ENCODE data around the gene RNPS1. TPM values are rescaled to one million over a fixed set of nuclear protein-coding genes. Genes with fewer than 3 reads are reported as not detected.

Gene RNPS1
- total and polyA plus RNA-seq, 2 donors (not counting 1 experiment from before 2014, with no cell fraction given): 209 to 265 TPM

DNA sequence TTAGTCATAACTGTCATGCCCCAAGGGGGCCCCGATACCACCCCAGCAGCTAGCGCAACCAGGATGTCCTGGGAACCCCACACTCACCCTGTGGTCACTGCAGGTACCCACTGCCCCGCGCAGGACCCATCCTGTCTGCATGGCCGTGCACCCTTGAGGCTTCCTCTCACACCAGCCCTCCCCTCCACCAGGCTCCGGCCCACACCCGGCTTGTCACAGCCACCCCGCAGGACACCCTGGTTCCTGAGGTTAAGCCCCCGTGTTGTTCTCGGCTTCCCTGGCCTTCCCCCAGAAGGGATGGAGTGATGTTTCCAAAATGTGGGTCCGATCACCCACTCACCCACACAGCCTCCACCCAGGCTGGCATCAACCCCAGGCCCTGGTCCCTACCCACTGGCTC is 24.1 kb downstream of the RNPS1 start:
- WGBS (ENCODE audit: insufficient coverage): 93% methylated on average over 7 of the region's 11 CpGs
- TF ChIP-seq CTCF (IDR thresholded peaks at IDR 0.05) (no peak), EZH2 (IDR thresholded peaks at IDR 0.05; ENCODE audit: borderline replicate concordance, insufficient read depth, low read depth, low read length, poor library complexity, severe bottlenecking) (no peak)
- H3K27ac Mint-ChIP-seq: no peak overlapping the region
- DNase-seq (no peak), ATAC-seq (ENCODE audit: low read depth) (no peak)
- H3K9me3 Mint-ChIP-seq (ENCODE audit: insufficient read depth): no peaks in the 10 kb centered on the region
- Histone ChIP-seq H2AFZ (ENCODE audit: insufficient read depth, low read depth, low read length, poor library complexity, severe bottlenecking) (no peak overlapping the region), H4K20me1 (ENCODE audit: control insufficient read depth, insufficient read depth, low read length, poor library complexity, severe bottlenecking) (peaks cover 14% of the 10 kb centered on the region), H3K79me2 (ENCODE audit: control insufficient read depth, insufficient read depth, low read length) (peaks cover 12% of the 10 kb centered on the region), H3K27me3 (replicated peaks in 1 of 4; ENCODE audit: control extremely low read depth in 1 of 4, control insufficient read depth in 3 of 4, insufficient read depth in 4 of 4, low read length in 3 of 4) (no peaks in the 10 kb centered on the region), H3K27ac (ENCODE audit: low read length in 2 of 2) (no peak overlapping the region), H3K9me3 (ENCODE audit: control extremely low read depth in 1 of 3, control insufficient read depth in 2 of 3, insufficient read depth in 1 of 3, low read length in 2 of 3) (no peaks in the 10 kb centered on the region), H3K36me3 (replicated peaks in 1 of 2; ENCODE audit: control extremely low read depth in 1 of 2, control insufficient read depth in 1 of 2, extremely low read depth in 1 of 2, insufficient read depth in 2 of 2, low read length in 1 of 2) (peaks cover 0 to 46% of the 10 kb centered on the region in 2 experiments), H3K4me2 (replicated peaks; ENCODE audit: low read depth, low read length, poor library complexity, severe bottlenecking) (no peak overlapping the region), H3K4me1 (ENCODE audit: control insufficient read depth in 2 of 2, insufficient read depth in 2 of 2, low read length in 2 of 2) (no peaks in the 10 kb centered on the region), H3K9ac (ENCODE audit: low read length) (no peak overlapping the region), H3K4me3 (ENCODE audit: control extremely low read depth in 1 of 5, extremely low read depth in 1 of 5, insufficient read depth in 1 of 5, low read depth in 2 of 5, low read length in 4 of 5) (no peak overlapping the region)
- intact Hi-C loops (cut with micrococcal nuclease): no loop called here
- H3K4me1 Mint-ChIP-seq: peaks cover 1% of the 10 kb centered on the region
- no peak overlapping the region for H3K4me3 Mint-ChIP-seq
- no peaks in the 10 kb centered on the region for H3K27me3 Mint-ChIP-seq
- CTCF ChIA-PET: no interaction called here
- POLR2A ChIA-PET: no interaction called here

DNA sequence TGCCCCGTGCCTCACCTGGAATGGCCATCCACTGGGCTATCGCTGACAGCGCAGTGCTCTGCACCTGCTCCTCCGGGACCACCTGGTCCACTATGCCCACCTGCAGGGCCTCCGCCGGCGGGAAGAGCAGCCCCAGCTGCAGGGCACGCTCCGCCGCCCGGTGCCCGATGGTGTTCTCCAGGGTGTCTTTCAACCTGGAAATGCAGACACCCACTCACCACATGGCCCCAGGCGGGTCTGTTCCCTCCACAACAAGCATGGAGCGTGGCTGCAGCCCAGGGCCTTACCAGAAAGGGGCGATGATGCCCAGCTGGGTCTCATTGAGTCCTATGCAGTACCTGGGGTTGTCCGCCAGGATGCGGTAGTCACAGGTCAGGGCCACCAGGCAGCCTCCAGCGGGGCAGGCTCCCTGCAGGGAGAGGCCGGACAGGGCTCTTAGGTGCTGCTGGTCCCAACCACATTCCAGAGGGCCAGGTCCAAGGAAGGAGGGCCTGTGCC is 24.8 kb downstream of the RNPS1 start:
- ATAC-seq (ENCODE audit: low read depth): no peak
- Histone ChIP-seq H3K79me2 (ENCODE audit: control insufficient read depth, insufficient read depth, low read length) (peaks cover 6% of the 10 kb centered on the region), H3K9me3 (ENCODE audit: control extremely low read depth in 1 of 3, control insufficient read depth in 2 of 3, insufficient read depth in 1 of 3, low read length in 2 of 3) (no peaks in the 10 kb centered on the region), H3K9ac (ENCODE audit: low read length) (no peak overlapping the region), H3K27me3 (replicated peaks in 1 of 4; ENCODE audit: control extremely low read depth in 1 of 4, control insufficient read depth in 3 of 4, insufficient read depth in 4 of 4, low read length in 3 of 4) (peaks cover 0 to 1% (median under 1%) of the 10 kb centered on the region in 4 experiments), H3K4me1 (ENCODE audit: control insufficient read depth in 2 of 2, insufficient read depth in 2 of 2, low read length in 2 of 2) (no peaks in the 10 kb centered on the region), H2AFZ (ENCODE audit: insufficient read depth, low read depth, low read length, poor library complexity, severe bottlenecking) (no peak overlapping the region), H3K4me2 (replicated peaks; ENCODE audit: low read depth, low read length, poor library complexity, severe bottlenecking) (no peak overlapping the region), H3K36me3 (replicated peaks in 1 of 2; ENCODE audit: control extremely low read depth in 1 of 2, control insufficient read depth in 1 of 2, extremely low read depth in 1 of 2, insufficient read depth in 2 of 2, low read length in 1 of 2) (peaks cover 0 to 46% of the 10 kb centered on the region in 2 experiments), H3K27ac (ENCODE audit: low read length in 2 of 2) (no peak overlapping the region), H3K4me3 (ENCODE audit: control extremely low read depth in 1 of 5, extremely low read depth in 1 of 5, insufficient read depth in 1 of 5, low read depth in 2 of 5, low read length in 4 of 5) (no peak overlapping the region), H4K20me1 (ENCODE audit: control insufficient read depth, insufficient read depth, low read length, poor library complexity, severe bottlenecking) (peaks cover 14% of the 10 kb centered on the region)
- Mint-ChIP-seq H3K27ac (no peak overlapping the region), H3K4me1 (peaks cover 1% of the 10 kb centered on the region), H3K9me3 (ENCODE audit: insufficient read depth) (no peaks in the 10 kb centered on the region), H3K4me3 (no peak overlapping the region), H3K27me3 (no peaks in the 10 kb centered on the region)
- TF ChIP-seq CTCF (IDR thresholded peaks at IDR 0.05) (no peak), EZH2 (IDR thresholded peaks at IDR 0.05; ENCODE audit: borderline replicate concordance, insufficient read depth, low read depth, low read length, poor library complexity, severe bottlenecking) (no peak)
- no peak for DNase-seq
- ChIA-PET POLR2A (no interaction called here), CTCF (no interaction called here)
- WGBS (ENCODE audit: insufficient coverage): over 99% methylated on average over 19 of the region's 19 CpGs
- intact Hi-C loops (cut with micrococcal nuclease): no loop called here

Measured in B cell (primary cell).